ENCODE measurements around the gene DNAJC15.
"Not testable (repeated sequence)": the region's sequence is repeated elsewhere in the genome, so short reads cannot be mapped to it uniquely, and the experiment has no call there.

DNAJC15 gene

GRCh38 chr13:43046259-43046658, 22.9 kb downstream of the DNAJC15 start:
- no peak for DNase-seq

GRCh38 chr13:43054803-43055802, 31.7 kb downstream of the DNAJC15 start:
- DNase-seq = no peak

GRCh38 chr13:43057653-43058317, 34.4 kb downstream of the DNAJC15 start:
- no peak for DNase-seq

GRCh38 chr13:43058318-43058674, 34.9 kb downstream of the DNAJC15 start:
- no peak for DNase-seq

GRCh38 chr13:43058831-43059230, 35.4 kb downstream of the DNAJC15 start:
- DNase-seq = no peak

- DNase-seq = not testable (repeated sequence)
Measured at GRCh38 chr13:43059779-43060178, 36.4 kb downstream of the DNAJC15 start.

- not testable (repeated sequence) for DNase-seq
Measured at GRCh38 chr13:43060806-43061205, 37.4 kb downstream of the DNAJC15 start.

- DNase-seq = no peak
Measured at GRCh38 chr13:43061496-43062280, 38.3 kb downstream of the DNAJC15 start.

GRCh38 chr13:43071824-43072223, 48.4 kb downstream of the DNAJC15 start:
- no peak for DNase-seq

GRCh38 chr13:43072394-43072793, 49.0 kb downstream of the DNAJC15 start:
- no peak for DNase-seq

- no peak for DNase-seq
Measured at GRCh38 chr13:43074824-43075510, 51.6 kb downstream of the DNAJC15 start.

GRCh38 chr13:43075511-43075902, 52.1 kb downstream of the DNAJC15 start:
- not testable (repeated sequence) for DNase-seq

GRCh38 chr13:43077046-43077445, 53.7 kb downstream of the DNAJC15 start:
- no peak for DNase-seq

GRCh38 chr13:43077461-43077860, 54.1 kb downstream of the DNAJC15 start:
- DNase-seq = no peak

- no peak for DNase-seq
Measured at GRCh38 chr13:43077906-43078305, 54.5 kb downstream of the DNAJC15 start.

GRCh38 chr13:43078399-43078798, 55.0 kb downstream of the DNAJC15 start:
- no peak for DNase-seq

- DNase-seq = no peak
Measured at GRCh38 chr13:43079392-43079931, 56.1 kb downstream of the DNAJC15 start.

GRCh38 chr13:43080199-43080598, 56.8 kb downstream of the DNAJC15 start:
- no peak for DNase-seq

GRCh38 chr13:43081866-43082265, 58.5 kb downstream of the DNAJC15 start:
- DNase-seq = no peak

GRCh38 chr13:43083750-43084149, 60.4 kb downstream of the DNAJC15 start:
- no peak for DNase-seq

- DNase-seq = no peak
Measured at GRCh38 chr13:43085545-43085944, 62.2 kb downstream of the DNAJC15 start.

GRCh38 chr13:43086181-43086580, 62.8 kb downstream of the DNAJC15 start:
- DNase-seq = no peak
